Cardiac fibroblast (primary cell): Measurements from ENCODE around the gene ICA1.

Experiments
- DNase-seq, 2 donors: peaks; one replicate each; pipeline versions ENCODE4 v3.0.0 to v3.0.0-alpha.2; 2010; ENCODE audit warnings: low read depth in 2 of 2
- H3K4me3 ChIP-seq, 2 donors: replicated peaks in 1 of 2; 1 replicate in 1 of 2; 2 replicates in 1 of 2; pipeline ENCODE4 v1.5.1; 2011; ENCODE audit warnings: low read depth in 2 of 2, low read length in 2 of 2, mild to moderate bottlenecking in 2 of 2, moderate library complexity in 1 of 2
- TF ChIP-seq, protein P1 (sequence below): IDR thresholded peaks from one replicate; pipeline ENCODE4 v1.5.1; 2011; ENCODE audit warnings: low read depth, mild to moderate bottlenecking, low read length, inconsistent platforms

Gene ICA1

DNA sequence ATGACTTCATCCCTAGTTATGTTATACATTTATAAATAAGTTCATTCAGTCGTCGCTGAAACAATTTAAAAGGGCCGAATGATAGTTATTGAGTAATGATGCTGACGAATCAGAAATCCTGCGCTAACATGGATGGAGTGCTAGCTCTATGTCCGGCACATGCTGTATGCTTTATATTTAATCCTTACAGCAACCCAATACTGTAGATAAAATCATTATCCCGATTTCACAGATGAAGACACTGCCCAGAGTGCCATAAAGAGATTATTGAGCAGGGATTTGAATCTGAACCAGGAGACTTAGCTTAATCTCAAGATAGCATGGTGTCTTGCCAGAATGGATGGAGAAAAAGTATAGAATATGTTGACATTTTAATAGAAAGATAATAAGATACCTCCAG lies 1.1 kb upstream of the ICA1 start:
- DNase-seq, result no peak
- H3K4me3 ChIP-seq, result no peak overlapping the region
- TF ChIP-seq, protein P1, sequence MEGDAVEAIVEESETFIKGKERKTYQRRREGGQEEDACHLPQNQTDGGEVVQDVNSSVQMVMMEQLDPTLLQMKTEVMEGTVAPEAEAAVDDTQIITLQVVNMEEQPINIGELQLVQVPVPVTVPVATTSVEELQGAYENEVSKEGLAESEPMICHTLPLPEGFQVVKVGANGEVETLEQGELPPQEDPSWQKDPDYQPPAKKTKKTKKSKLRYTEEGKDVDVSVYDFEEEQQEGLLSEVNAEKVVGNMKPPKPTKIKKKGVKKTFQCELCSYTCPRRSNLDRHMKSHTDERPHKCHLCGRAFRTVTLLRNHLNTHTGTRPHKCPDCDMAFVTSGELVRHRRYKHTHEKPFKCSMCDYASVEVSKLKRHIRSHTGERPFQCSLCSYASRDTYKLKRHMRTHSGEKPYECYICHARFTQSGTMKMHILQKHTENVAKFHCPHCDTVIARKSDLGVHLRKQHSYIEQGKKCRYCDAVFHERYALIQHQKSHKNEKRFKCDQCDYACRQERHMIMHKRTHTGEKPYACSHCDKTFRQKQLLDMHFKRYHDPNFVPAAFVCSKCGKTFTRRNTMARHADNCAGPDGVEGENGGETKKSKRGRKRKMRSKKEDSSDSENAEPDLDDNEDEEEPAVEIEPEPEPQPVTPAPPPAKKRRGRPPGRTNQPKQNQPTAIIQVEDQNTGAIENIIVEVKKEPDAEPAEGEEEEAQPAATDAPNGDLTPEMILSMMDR, result no peak

DNA sequence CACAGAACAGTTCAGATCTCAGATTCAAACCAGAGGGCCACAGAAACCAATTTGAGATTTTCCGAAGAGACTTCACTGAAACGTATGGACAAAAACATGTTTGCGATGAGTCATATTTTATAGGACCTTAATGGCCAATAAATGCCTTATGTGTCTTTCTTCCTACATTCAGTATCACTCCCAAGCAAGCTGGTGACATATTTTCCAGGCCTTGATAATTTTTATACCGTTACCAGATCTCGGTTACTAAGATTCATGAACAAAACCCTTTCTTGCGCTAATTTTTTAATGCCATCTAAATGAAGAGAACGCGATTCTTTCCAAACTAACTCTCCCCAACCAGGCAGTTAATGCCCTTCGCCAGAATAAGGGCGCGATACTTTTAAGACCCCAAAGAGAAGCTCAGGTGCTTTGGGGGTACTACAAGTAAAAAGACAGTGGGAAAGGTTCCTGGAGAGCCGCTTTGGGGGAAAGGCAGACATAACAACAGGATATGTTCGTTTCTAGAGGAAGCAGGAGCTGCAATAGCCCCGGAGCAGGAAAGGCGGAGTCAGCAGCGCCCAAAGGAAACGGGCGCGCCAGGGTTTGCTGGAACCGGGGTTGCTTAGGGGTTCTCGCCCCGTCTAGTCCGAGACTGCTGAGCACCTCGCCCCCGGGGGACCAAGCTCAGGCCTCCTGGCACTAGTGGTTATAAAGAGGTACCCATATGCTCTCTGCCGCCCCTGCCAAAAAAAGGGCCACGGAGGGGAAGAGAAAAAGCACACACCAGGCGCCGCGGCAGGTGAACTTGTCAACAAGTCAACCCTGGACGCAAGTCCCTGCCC lies 884 bp downstream of the ICA1 start:
- H3K4me3 ChIP-seq, result peak overlapping the region; percentile 42 to 49
- peak in 1 of 2 donors; percentile 3 for DNase-seq
- TF ChIP-seq, protein P1, result no peak

DNA sequence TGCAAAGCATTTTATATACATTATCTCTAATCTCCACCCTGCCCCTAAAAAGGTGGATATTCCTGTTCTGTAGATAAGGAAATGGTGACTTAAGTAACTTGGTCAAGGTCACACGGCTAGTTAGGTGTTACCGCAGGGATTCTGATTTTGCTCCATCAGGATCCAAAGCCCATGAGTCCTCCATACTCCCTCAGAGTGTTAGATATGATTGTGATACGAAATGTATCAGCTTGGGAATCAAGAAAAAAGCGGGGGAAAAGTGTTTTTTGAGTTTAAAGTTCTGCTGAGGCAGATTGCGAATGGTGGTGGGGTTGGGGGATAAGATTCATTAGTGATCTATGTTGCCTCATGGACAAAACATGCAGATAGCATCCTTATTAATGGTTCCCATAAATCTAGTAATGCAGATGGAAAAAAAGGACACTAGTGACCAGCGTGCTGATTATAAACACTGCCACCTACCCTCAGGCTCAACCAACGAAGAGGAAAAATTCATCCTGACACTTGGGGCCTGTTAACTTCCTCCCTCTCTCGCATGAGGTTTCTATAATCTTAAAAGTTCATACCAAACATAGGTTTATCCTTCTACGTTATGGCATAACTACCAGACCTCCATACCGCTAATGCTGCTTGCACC lies 2.3 kb downstream of the ICA1 start:
- no peak overlapping the region for H3K4me3 ChIP-seq
- no peak for DNase-seq
- TF ChIP-seq, protein P1, result no peak

DNA sequence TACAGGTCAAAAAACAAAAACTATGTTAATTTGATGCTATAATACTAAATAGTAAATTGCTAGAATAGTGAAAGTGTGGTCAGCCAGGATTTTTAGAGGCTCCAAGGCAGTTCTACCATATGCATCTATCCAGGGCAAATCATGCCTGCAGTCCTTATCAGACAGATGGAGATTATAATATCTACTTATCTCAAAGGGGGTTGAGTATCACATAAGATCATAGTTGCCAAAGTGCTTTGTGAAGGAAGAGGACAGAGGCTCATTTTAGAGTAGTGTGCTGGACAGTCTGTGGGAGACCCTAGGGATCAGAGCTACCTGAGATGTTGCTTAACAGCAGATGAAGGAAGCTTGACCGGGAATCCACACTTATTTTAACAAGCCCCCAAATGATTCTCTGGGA lies 3.2 kb downstream of the ICA1 start:
- DNase-seq, result no peak
- no peak overlapping the region for H3K4me3 ChIP-seq
- TF ChIP-seq, protein P1, result no peak

DNA sequence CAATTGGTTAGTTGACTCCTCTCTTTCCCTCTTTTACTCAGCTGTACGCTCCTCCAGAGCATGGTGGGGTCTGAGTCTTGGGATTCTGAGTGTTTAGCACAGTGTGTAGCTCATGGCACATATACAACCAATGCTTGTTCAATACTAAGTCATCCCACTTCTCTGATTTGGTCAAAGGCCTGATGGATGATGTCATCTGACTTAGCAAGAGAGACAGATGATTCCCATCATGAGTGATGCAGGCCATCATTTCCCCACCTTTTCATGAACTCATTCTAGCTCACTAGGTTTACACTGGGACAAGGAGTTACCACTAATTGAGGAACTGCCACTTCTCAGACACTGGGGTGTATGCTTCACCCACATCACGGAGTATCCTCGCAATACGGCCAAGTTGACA lies 3.8 kb downstream of the ICA1 start:
- TF ChIP-seq, protein P1, result no peak
- H3K4me3 ChIP-seq, result no peak overlapping the region
- no peak for DNase-seq

DNA sequence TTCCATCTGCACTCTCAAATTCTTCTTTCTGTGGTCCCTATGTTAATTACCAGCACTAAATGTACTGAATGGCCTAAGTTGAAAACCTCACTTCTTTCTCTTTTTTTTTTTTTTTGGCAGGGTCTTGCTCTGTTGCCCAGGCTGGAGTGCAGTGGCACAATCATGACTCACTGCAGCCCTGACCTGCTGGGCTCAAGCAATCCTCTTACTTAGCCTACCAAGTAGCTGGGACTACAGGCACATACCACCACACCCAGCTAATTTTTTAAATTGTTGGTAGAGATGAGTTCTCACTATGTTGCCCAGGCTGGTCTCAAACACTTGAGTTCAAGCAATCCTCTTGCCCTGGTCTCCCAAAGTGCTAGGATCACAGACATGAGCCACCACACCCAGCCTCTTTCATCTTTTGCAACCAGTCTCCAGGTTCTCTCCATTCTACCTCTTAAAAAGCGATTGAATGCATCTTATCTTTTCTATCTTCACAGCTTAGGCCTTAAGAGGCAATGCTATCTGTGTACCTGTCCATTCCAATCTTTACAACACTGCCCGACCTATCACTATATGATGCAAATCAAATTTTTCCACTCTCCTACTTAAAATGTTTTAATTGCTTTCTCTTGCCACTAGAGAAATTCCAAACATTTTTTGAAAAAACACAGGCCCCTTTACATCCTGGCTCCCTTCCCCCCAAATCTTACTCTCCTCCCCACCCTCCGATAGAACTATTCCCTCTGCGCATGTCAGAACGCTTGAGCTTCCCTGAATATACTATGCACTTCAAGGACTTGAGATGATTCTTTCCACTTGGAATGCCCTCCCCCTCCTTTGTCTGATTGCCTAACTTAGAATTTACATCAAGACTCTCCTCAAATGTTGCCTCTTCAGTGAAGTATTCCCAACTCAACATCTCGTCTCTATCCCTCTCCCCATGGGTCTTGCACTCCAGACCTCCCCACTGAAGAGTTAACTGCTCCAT lies 6.0 kb downstream of the ICA1 start:
- H3K4me3 ChIP-seq, result no peak overlapping the region
- no peak for DNase-seq
- TF ChIP-seq, protein P1, result no peak
